ENCODE results near the gene GRK5. TPM values are rescaled to one million over a fixed set of nuclear protein-coding genes. Genes with fewer than 3 reads are reported as not detected.

The GRK5 gene
- total RNA-seq, 5 donors from 2014 or later (not counting 1 experiment from before 2014, with no cell fraction given) = 21.7 to 36.8 (median 30.6) TPM

GRCh38 chr10:119470920-119471702 is 263.7 kb downstream of the GRK5 start:
- ATAC-seq (replicated peaks in 1 of 4) (no peak), DNase-seq (no peak)
- whole genome bisulfite sequencing (ENCODE audit: insufficient coverage) = no CpG with 5 or more reads among the region's 3 CpGs
- H3K27ac Mint-ChIP-seq = no peak overlapping the region
- peaks cover 0 to 10% of the 10 kb centered on the region in 2 experiments for H3K4me1 ChIP-seq (ENCODE audit: control insufficient read depth in 1 of 2, extremely low read depth in 1 of 2, insufficient read depth in 2 of 2, low read length in 2 of 2)
- H3K4me1 Mint-ChIP-seq = peaks cover 6 to 13% (median 9%) of the 10 kb centered on the region in 3 donors
- H3K4me3 Mint-ChIP-seq = no peak overlapping the region
- H3K4me3 ChIP-seq (ENCODE audit: control insufficient read depth in 1 of 2, extremely low read depth in 1 of 2, low read length in 1 of 2) = no peak overlapping the region
- CTCF ChIA-PET = interaction anchor here in 1 of 2 donors (0.6 kb wide), 1 partner anchor 114 kb away, joined by 19 read pairs; no protein-coding TSS in a partner anchor
- POLR2A ChIA-PET = no interaction called here
- peaks cover 0 to under 1% of the 10 kb centered on the region in 2 experiments for H3K27me3 ChIP-seq (replicated peaks in 1 of 2; ENCODE audit: control insufficient read depth in 2 of 2, extremely low read depth in 1 of 2, insufficient read depth in 2 of 2, low read length in 1 of 2)
- H3K36me3 Mint-ChIP-seq = no peaks in the 10 kb centered on the region
- H3K9me3 Mint-ChIP-seq = peaks cover 0 to 4% (median 0%) of the 10 kb centered on the region in 3 donors
- no peaks in the 10 kb centered on the region for H3K27me3 Mint-ChIP-seq
- H3K36me3 ChIP-seq (ENCODE audit: control insufficient read depth in 2 of 2, extremely low read depth in 1 of 2, insufficient read depth in 1 of 2, low read length in 1 of 2) = no peaks in the 10 kb centered on the region
- H3K27ac ChIP-seq (ENCODE audit: low read length) = no peak overlapping the region
- no peaks in the 10 kb centered on the region for H3K9me3 ChIP-seq

- H3K4me3 Mint-ChIP-seq = no peak overlapping the region
- WGBS (ENCODE audit: insufficient coverage) = no CpG with 5 or more reads among the region's 4 CpGs
- H3K9me3 Mint-ChIP-seq = peaks cover 0 to 4% (median 0%) of the 10 kb centered on the region in 3 donors
- H3K27ac Mint-ChIP-seq = no peak overlapping the region
- peaks cover 11 to 17% of the 10 kb centered on the region in 2 experiments for H3K4me1 ChIP-seq (ENCODE audit: control insufficient read depth in 1 of 2, extremely low read depth in 1 of 2, insufficient read depth in 2 of 2, low read length in 2 of 2)
- ChIA-PET POLR2A (no interaction called here), CTCF (no interaction called here)
- no peak for DNase-seq
- H3K9me3 ChIP-seq = no peaks in the 10 kb centered on the region
- H3K4me1 Mint-ChIP-seq = peaks cover 18 to 25% (median 20%) of the 10 kb centered on the region in 3 donors
- no peaks in the 10 kb centered on the region for H3K27me3 ChIP-seq (replicated peaks in 1 of 2; ENCODE audit: control insufficient read depth in 2 of 2, extremely low read depth in 1 of 2, insufficient read depth in 2 of 2, low read length in 1 of 2)
- H3K27ac ChIP-seq (ENCODE audit: low read length) = no peak overlapping the region
- H3K4me3 ChIP-seq (ENCODE audit: control insufficient read depth in 1 of 2, extremely low read depth in 1 of 2, low read length in 1 of 2) = no peak overlapping the region
- no peaks in the 10 kb centered on the region for H3K36me3 Mint-ChIP-seq
- H3K36me3 ChIP-seq (ENCODE audit: control insufficient read depth in 2 of 2, extremely low read depth in 1 of 2, insufficient read depth in 1 of 2, low read length in 1 of 2) = no peaks in the 10 kb centered on the region
- no peak for ATAC-seq (replicated peaks in 1 of 4)
- H3K27me3 Mint-ChIP-seq = no peaks in the 10 kb centered on the region
These were observed 266.4 kb downstream of the GRK5 start for GRCh38 chr10:119473771-119474170.

- POLR2A ChIA-PET = no interaction called here
- Mint-ChIP-seq H3K36me3 (no peaks in the 10 kb centered on the region), H3K9me3 (peaks cover 0 to 4% (median 0%) of the 10 kb centered on the region in 3 donors), H3K4me1 (peaks cover 26 to 33% (median 28%) of the 10 kb centered on the region in 3 donors), H3K27ac (no peak overlapping the region), H3K27me3 (no peaks in the 10 kb centered on the region), H3K4me3 (no peak overlapping the region)
- WGBS (ENCODE audit: insufficient coverage) = 78% methylated on average over 9 of the region's 10 CpGs
- no peaks in the 10 kb centered on the region for H3K9me3 ChIP-seq
- no peaks in the 10 kb centered on the region for H3K27me3 ChIP-seq (replicated peaks in 1 of 2; ENCODE audit: control insufficient read depth in 2 of 2, extremely low read depth in 1 of 2, insufficient read depth in 2 of 2, low read length in 1 of 2)
- H3K4me3 ChIP-seq (ENCODE audit: control insufficient read depth in 1 of 2, extremely low read depth in 1 of 2, low read length in 1 of 2) = no peak overlapping the region
- peaks cover 17 to 25% of the 10 kb centered on the region in 2 experiments for H3K4me1 ChIP-seq (ENCODE audit: control insufficient read depth in 1 of 2, extremely low read depth in 1 of 2, insufficient read depth in 2 of 2, low read length in 2 of 2)
- ATAC-seq (replicated peaks in 1 of 4) (no peak), DNase-seq (no peak)
- CTCF ChIA-PET = no interaction called here
- H3K36me3 ChIP-seq (ENCODE audit: control insufficient read depth in 2 of 2, extremely low read depth in 1 of 2, insufficient read depth in 1 of 2, low read length in 1 of 2) = no peaks in the 10 kb centered on the region
- no peak overlapping the region for H3K27ac ChIP-seq (ENCODE audit: low read length)
These were observed 267.2 kb downstream of the GRK5 start for GRCh38 chr10:119474606-119475005.

- H3K27ac ChIP-seq (ENCODE audit: low read length) = peak overlapping the region; percentile 5
- Mint-ChIP-seq H3K4me1 (peaks cover 27 to 39% (median 29%) of the 10 kb centered on the region in 3 donors), H3K4me3 (peak overlapping the region in 1 of 3 donors; percentile 64), H3K27me3 (no peaks in the 10 kb centered on the region), H3K36me3 (no peaks in the 10 kb centered on the region), H3K9me3 (peaks cover 0 to 4% (median 0%) of the 10 kb centered on the region in 3 donors), H3K27ac (peak overlapping the region; percentile 72 to 76)
- WGBS (ENCODE audit: insufficient coverage) = no CpG with 5 or more reads among the region's 3 CpGs
- H3K4me3 ChIP-seq (ENCODE audit: control insufficient read depth in 1 of 2, extremely low read depth in 1 of 2, low read length in 1 of 2) = no peak overlapping the region
- CTCF ChIA-PET = interaction anchor here in 1 of 2 donors (0.6 kb wide), 1 partner anchor 117 kb away, joined by 5 read pairs; no protein-coding TSS in a partner anchor
- no peak for DNase-seq
- ATAC-seq (replicated peaks in 1 of 4) = no peak
- H3K9me3 ChIP-seq = no peaks in the 10 kb centered on the region
- no peaks in the 10 kb centered on the region for H3K36me3 ChIP-seq (ENCODE audit: control insufficient read depth in 2 of 2, extremely low read depth in 1 of 2, insufficient read depth in 1 of 2, low read length in 1 of 2)
- H3K27me3 ChIP-seq (replicated peaks in 1 of 2; ENCODE audit: control insufficient read depth in 2 of 2, extremely low read depth in 1 of 2, insufficient read depth in 2 of 2, low read length in 1 of 2) = no peaks in the 10 kb centered on the region
- POLR2A ChIA-PET = no interaction called here
- H3K4me1 ChIP-seq (ENCODE audit: control insufficient read depth in 1 of 2, extremely low read depth in 1 of 2, insufficient read depth in 2 of 2, low read length in 2 of 2) = peaks cover 17 to 28% of the 10 kb centered on the region in 2 experiments
These were observed 270.1 kb downstream of the GRK5 start for GRCh38 chr10:119477444-119477843.

GRCh38 chr10:119478111-119478802 is 270.9 kb downstream of the GRK5 start:
- Histone ChIP-seq H3K9me3 (no peaks in the 10 kb centered on the region), H3K4me3 (ENCODE audit: control insufficient read depth in 1 of 2, extremely low read depth in 1 of 2, low read length in 1 of 2) (no peak overlapping the region), H3K36me3 (ENCODE audit: control insufficient read depth in 2 of 2, extremely low read depth in 1 of 2, insufficient read depth in 1 of 2, low read length in 1 of 2) (no peaks in the 10 kb centered on the region), H3K4me1 (ENCODE audit: control insufficient read depth in 1 of 2, extremely low read depth in 1 of 2, insufficient read depth in 2 of 2, low read length in 2 of 2) (peaks cover 17 to 28% of the 10 kb centered on the region in 2 experiments), H3K27me3 (replicated peaks in 1 of 2; ENCODE audit: control insufficient read depth in 2 of 2, extremely low read depth in 1 of 2, insufficient read depth in 2 of 2, low read length in 1 of 2) (no peaks in the 10 kb centered on the region), H3K27ac (ENCODE audit: low read length) (peak overlapping the region; percentile 5)
- H3K9me3 Mint-ChIP-seq = peaks cover 0 to 4% (median 0%) of the 10 kb centered on the region in 3 donors
- DNase-seq = peak in 8 of 35 experiments; percentile 4 to 48 (median 21)
- peak; percentile 56 to 87 (median 72) for ATAC-seq (replicated peaks in 1 of 4)
- peak overlapping the region; percentile 6 to 64 (median 42) for H3K4me3 Mint-ChIP-seq
- no peaks in the 10 kb centered on the region for H3K27me3 Mint-ChIP-seq
- 20% methylated on average over 1 of the region's 8 CpGs for WGBS (ENCODE audit: insufficient coverage)
- H3K4me1 Mint-ChIP-seq = peaks cover 27 to 39% (median 29%) of the 10 kb centered on the region in 3 donors
- POLR2A ChIA-PET = no interaction called here
- no peaks in the 10 kb centered on the region for H3K36me3 Mint-ChIP-seq
- CTCF ChIA-PET = interaction anchor here in 1 of 2 donors (0.6 to 1.0 kb wide), 2 partner anchors 11 to 116 kb away, joined by 4 to 5 read pairs; no protein-coding TSS in a partner anchor
- peak overlapping the region; percentile 72 to 76 for H3K27ac Mint-ChIP-seq

- WGBS (ENCODE audit: insufficient coverage) = 19% methylated on average over 3 of the region's 6 CpGs
These were observed 271.5 kb downstream of the GRK5 start for GRCh38 chr10:119478811-119479341.

More at GRCh38 chr10:119478811-119479341, 271.5 kb downstream of the GRK5 start:
- DNase-seq (peak in 1 of 35 experiments; percentile 37), ATAC-seq (replicated peaks in 1 of 4) (peak; percentile 43 to 68 (median 48))
- Mint-ChIP-seq H3K27ac (peak overlapping the region; percentile 72 to 76), H3K4me3 (peak overlapping the region; percentile 42 to 64 (median 45)), H3K9me3 (peaks cover 0 to 2% (median 0%) of the 10 kb centered on the region in 3 donors), H3K36me3 (no peaks in the 10 kb centered on the region), H3K4me1 (peaks cover 27 to 39% (median 29%) of the 10 kb centered on the region in 3 donors), H3K27me3 (no peaks in the 10 kb centered on the region)
- Histone ChIP-seq H3K9me3 (no peaks in the 10 kb centered on the region), H3K4me3 (ENCODE audit: control insufficient read depth in 1 of 2, extremely low read depth in 1 of 2, low read length in 1 of 2) (no peak overlapping the region), H3K27me3 (replicated peaks in 1 of 2; ENCODE audit: control insufficient read depth in 2 of 2, extremely low read depth in 1 of 2, insufficient read depth in 2 of 2, low read length in 1 of 2) (no peaks in the 10 kb centered on the region), H3K27ac (ENCODE audit: low read length) (peak overlapping the region; percentile 5), H3K36me3 (ENCODE audit: control insufficient read depth in 2 of 2, extremely low read depth in 1 of 2, insufficient read depth in 1 of 2, low read length in 1 of 2) (no peaks in the 10 kb centered on the region), H3K4me1 (ENCODE audit: control insufficient read depth in 1 of 2, extremely low read depth in 1 of 2, insufficient read depth in 2 of 2, low read length in 2 of 2) (peaks cover 17 to 28% of the 10 kb centered on the region in 2 experiments)
- ChIA-PET CTCF (interaction anchor here in 1 of 2 donors (1.0 kb wide), 1 partner anchor 11 kb away, joined by 4 read pairs; no protein-coding TSS in a partner anchor), POLR2A (interaction anchor here in 1 of 2 donors (0.6 kb wide), 1 partner anchor 11 kb away, joined by 12 read pairs; no protein-coding TSS in a partner anchor)
